GM12801 (cell line): Measurements from ENCODE around the gene LDLRAD3.

Experiments used
- CTCF ChIP-seq: IDR thresholded peaks from one replicate; pipeline ENCODE4 v1.5.1; 2011; ENCODE audit warnings: control low read depth; ENCODE audit not compliant: insufficient read length; ENCODE audit errors: extremely low read depth

The LDLRAD3 gene

GRCh38 chr11:35983981-35984380 is 40.1 kb downstream of the LDLRAD3 start:
- no peak for TF ChIP-seq CTCF

DNA sequence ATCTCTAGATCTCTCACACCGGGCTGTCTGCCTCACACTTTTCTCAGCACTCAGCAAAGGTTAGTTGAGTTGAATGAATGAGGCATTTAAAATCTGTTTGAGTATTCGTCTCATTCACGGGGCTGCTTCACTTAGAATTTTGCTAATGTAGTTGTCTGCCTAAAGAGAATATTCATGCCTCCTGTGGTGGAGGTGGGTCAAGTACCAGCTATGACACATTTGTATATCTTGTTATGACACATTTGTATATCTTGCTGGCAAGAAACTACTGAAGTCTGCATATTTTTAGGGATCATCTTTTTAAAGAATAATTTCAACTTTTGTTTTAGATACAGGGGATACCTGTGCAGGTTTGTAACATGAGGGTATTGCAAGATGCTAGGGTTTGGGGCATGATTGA is 43.1 kb downstream of the LDLRAD3 start:
- no peak for TF ChIP-seq CTCF

DNA sequence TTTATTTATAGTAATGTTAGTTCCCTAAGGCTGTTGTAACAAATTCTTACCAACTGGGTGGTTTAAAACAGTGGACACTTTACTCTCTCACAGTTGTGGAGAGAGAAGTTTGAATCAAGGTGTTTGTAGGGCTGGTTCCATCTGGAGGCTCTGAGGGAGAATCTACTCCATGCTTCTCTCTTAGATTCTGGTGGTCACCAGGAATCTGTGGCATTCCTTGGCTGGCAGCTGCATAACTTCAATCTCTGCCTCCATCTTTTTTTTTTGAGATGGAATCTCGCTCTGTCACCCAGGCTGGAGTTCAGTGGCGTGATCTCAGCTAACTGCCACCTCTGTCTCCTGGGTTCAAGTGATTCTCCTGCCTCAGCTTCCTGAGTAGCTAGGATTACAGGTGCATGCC is 46.3 kb downstream of the LDLRAD3 start:
- TF ChIP-seq CTCF: no peak

DNA sequence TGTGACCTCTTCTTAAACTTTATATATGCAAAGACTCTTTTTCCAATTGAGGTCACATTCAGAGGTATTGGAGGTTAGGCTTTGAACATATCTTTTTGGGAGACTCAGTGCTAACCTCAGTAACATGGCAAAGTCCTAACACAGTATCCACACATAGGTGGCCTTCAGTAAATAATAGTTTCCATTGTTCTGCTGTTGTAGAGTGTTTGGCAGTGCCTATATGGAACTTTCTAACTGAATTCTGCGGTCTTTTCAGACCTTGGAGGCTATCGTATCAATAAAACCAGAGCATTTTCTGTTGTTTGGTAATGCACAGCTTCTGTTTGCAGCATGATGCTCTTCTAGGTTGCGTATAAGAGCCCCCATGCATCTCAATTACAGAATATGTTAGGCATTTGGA is 47.0 kb downstream of the LDLRAD3 start:
- TF ChIP-seq CTCF: no peak

DNA sequence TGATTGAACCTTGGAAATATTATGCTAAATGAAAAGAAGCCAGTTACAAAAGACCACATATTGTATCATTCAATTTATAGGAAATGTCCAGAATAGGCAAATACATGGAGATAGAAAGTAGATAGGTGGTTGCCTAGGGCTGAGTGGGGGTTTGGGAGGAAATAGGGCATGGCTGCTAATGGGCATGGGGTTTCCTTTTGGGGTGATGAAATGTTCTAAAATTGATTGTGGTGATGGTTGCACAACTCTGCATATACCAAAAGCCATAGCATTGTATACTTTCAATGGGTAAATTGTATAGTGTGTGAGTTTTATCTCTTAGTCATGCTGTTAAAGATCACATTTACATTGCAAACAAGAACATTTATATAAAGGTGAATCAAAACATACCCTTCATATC is 48.7 kb downstream of the LDLRAD3 start:
- no peak for TF ChIP-seq CTCF

DNA sequence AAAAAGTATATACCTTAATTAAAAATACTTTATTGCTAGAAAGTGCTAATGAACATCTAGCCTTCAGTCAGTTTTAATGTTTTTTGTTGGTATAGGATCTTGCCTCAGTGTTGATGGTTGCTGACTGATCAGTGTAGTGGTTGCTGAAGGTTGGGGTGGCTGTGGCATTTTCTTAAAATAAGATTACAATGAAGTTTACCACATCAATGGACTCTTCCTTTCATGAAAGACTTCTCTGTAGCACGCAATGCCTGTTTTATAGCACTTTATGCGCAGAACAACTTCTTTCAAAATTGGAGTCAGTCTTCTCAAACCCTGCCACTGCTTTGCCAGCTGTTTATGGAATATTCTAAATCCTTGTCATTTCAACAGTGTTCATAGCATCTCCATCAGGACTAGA is 50.6 kb downstream of the LDLRAD3 start:
- no peak for TF ChIP-seq CTCF

DNA sequence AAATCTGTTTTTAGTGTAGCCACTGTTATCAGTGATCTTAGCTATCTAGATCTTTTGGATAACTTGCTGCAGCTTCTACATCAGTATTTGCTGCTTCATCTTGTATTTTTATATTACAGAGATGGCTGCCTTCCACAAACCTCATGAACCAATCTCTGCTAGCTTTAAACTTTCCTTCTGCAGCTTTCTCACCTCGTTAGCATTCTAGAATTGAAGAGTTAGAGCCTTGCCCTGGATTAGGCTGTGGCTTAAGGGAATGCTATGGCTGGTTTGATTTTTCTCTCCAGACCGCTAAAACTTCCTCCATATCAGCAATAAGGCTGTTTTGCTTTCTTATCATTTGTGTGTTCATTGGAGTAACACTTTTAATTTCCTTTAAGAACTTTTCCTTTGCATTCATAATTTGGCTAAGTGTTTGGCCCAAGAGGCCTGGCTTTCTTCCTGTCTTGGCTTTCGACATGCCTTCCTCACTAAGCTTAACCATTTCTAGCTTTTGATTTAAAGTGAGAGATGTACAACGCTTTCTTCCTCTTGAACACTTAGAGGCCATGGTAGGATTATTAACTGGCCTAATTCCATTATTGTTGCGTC is 51.9 kb downstream of the LDLRAD3 start:
- TF ChIP-seq CTCF: no peak

- TF ChIP-seq CTCF: no peak
These were observed 54.1 kb downstream of the LDLRAD3 start for GRCh38 chr11:35997902-35998520.
